ENCODE results near the gene NLRC5. TPM values are rescaled to one million over a fixed set of nuclear protein-coding genes. Genes with fewer than 3 reads are reported as not detected.
"Not testable (repeated sequence)": the region's sequence is repeated elsewhere in the genome, so short reads cannot be mapped to it uniquely, and the experiment has no call there.

NLRC5 gene
- total RNA-seq, 1 donor from 2014 or later: 114 TPM

- intact Hi-C loops (cut with DNase I): no loop called here
- Histone ChIP-seq H3K4me3 (no peak overlapping the region), H3K27ac (no peak overlapping the region), H3K36me3 (no peaks in the 10 kb centered on the region), H3K27me3 (no peaks in the 10 kb centered on the region), H3K4me1 (peaks cover 7% of the 10 kb centered on the region), H3K9me3 (no peaks in the 10 kb centered on the region)
- DNase-seq (ENCODE audit: extremely low spot score in 2 of 2): no peak
- no peak for TF ChIP-seq POLR2AphosphoS5 (IDR thresholded peaks at IDR 0.05; ENCODE audit: insufficient read depth in 1 of 2, low read depth in 1 of 2)
- TF ChIP-seq CTCF (IDR thresholded peaks at IDR 0.05): no peak
- no peak for TF ChIP-seq POLR2A (IDR thresholded peaks at IDR 0.05)
Observed at GRCh38 chr16:57106767-57107166, 117.4 kb downstream of the NLRC5 start.

GRCh38 chr16:57107321-57107922, 118.1 kb downstream of the NLRC5 start:
- Histone ChIP-seq H3K27me3 (no peaks in the 10 kb centered on the region), H3K4me1 (peaks cover 13% of the 10 kb centered on the region), H3K36me3 (no peaks in the 10 kb centered on the region), H3K27ac (no peak overlapping the region), H3K9me3 (no peaks in the 10 kb centered on the region), H3K4me3 (no peak overlapping the region)
- no peak for TF ChIP-seq POLR2A (IDR thresholded peaks at IDR 0.05)
- no peak for TF ChIP-seq POLR2AphosphoS5 (IDR thresholded peaks at IDR 0.05; ENCODE audit: insufficient read depth in 1 of 2, low read depth in 1 of 2)
- no peak for TF ChIP-seq CTCF (IDR thresholded peaks at IDR 0.05)
- intact Hi-C loops (cut with DNase I): no loop called here
- no peak for DNase-seq (ENCODE audit: extremely low spot score in 2 of 2)

- Histone ChIP-seq H3K27ac (no peak overlapping the region), H3K27me3 (no peaks in the 10 kb centered on the region), H3K36me3 (peaks cover 0 to under 1% of the 10 kb centered on the region in 2 donors), H3K4me1 (peaks cover 17% of the 10 kb centered on the region), H3K9me3 (no peaks in the 10 kb centered on the region), H3K4me3 (no peak overlapping the region)
- intact Hi-C loops (cut with DNase I): no loop called here
- no peak for DNase-seq (ENCODE audit: extremely low spot score in 2 of 2)
- TF ChIP-seq POLR2A (IDR thresholded peaks at IDR 0.05): no peak
- no peak for TF ChIP-seq CTCF (IDR thresholded peaks at IDR 0.05)
- TF ChIP-seq POLR2AphosphoS5 (IDR thresholded peaks at IDR 0.05; ENCODE audit: insufficient read depth in 1 of 2, low read depth in 1 of 2): no peak
Observed at GRCh38 chr16:57108432-57108831, 119.1 kb downstream of the NLRC5 start.

- H3K36me3 ChIP-seq: peaks cover 0 to 11% of the 10 kb centered on the region in 2 donors
- H3K9me3 ChIP-seq; intact Hi-C loops (cut with DNase I): not testable (repeated sequence)
Observed at GRCh38 chr16:57109259-57110105, 120.1 kb downstream of the NLRC5 start.

GRCh38 chr16:57110937-57111336, 121.6 kb downstream of the NLRC5 start:
- no peak for DNase-seq (ENCODE audit: extremely low spot score in 2 of 2)
- intact Hi-C loops (cut with DNase I): no loop called here
- peaks cover 0 to 11% of the 10 kb centered on the region in 2 donors for H3K36me3 ChIP-seq

More at GRCh38 chr16:57109259-57110105, 120.1 kb downstream of the NLRC5 start:
- H3K4me3 ChIP-seq; DNase-seq (ENCODE audit: extremely low spot score in 2 of 2); H3K27me3 ChIP-seq; H3K27ac ChIP-seq: not testable (repeated sequence)
- H3K4me1 ChIP-seq: peaks cover 17% of the 10 kb centered on the region

More at GRCh38 chr16:57110937-57111336, 121.6 kb downstream of the NLRC5 start:
- TF ChIP-seq POLR2AphosphoS5 (IDR thresholded peaks at IDR 0.05; ENCODE audit: insufficient read depth in 1 of 2, low read depth in 1 of 2) (no peak), CTCF (IDR thresholded peaks at IDR 0.05) (no peak), POLR2A (IDR thresholded peaks at IDR 0.05) (no peak)
- peaks cover 24% of the 10 kb centered on the region for H3K4me1 ChIP-seq
- no peak overlapping the region for H3K27ac ChIP-seq
- no peaks in the 10 kb centered on the region for H3K9me3 ChIP-seq
- H3K4me3 ChIP-seq: no peak overlapping the region
- H3K27me3 ChIP-seq: no peaks in the 10 kb centered on the region

Data from vagina (tissue), 2 donors.